Thoracic aorta (tissue), 2 donors: ENCODE data around the gene NLRP5. TPM values are rescaled to one million over a fixed set of nuclear protein-coding genes. Genes with fewer than 3 reads are reported as not detected.

ENCODE experiments used
- ATAC-seq: fragments of 150-250 bp; one replicate; pipeline ENCODE4 v1.8.0; 2017; ENCODE audit warnings: low read depth; ENCODE audit not compliant: insufficient number of reproducible peaks, low FRiP score
- DNase-seq: peaks from one replicate; pipeline ENCODE4 v3.0.0-alpha.2; 2020; ENCODE audit warnings: low spot score
- H3K27ac ChIP-seq, 2 donors: fragments of 200-600 bp; sonication (generic); 1 replicate in 1 of 2; 2 replicates in 1 of 2; pipeline ENCODE4 v1.5.1; 2016; ENCODE audit warnings: mild to moderate bottlenecking in 2 of 2, moderate library complexity in 2 of 2
- H3K27me3 ChIP-seq: fragments of 200-600 bp; sonication (generic); replicated peaks from 2 replicates; pipeline ENCODE4 v1.6.0; 2016; ENCODE audit warnings: mild to moderate bottlenecking; ENCODE audit not compliant: insufficient read depth
- H3K36me3 ChIP-seq: fragments of 200-600 bp; sonication (generic); one replicate; pipeline ENCODE4 v1.5.1; 2016
- H3K4me1 ChIP-seq, 2 donors: fragments of 200-600 bp; sonication (generic); 1 replicate in 1 of 2; 2 replicates in 1 of 2; pipeline versions ENCODE4 v1.5.1 to v1.6.0; 2016; ENCODE audit warnings: low read depth in 2 of 2, mild to moderate bottlenecking in 1 of 2; ENCODE audit not compliant: control insufficient read depth in 1 of 2
- H3K4me3 ChIP-seq: fragments of 200-600 bp; sonication (generic); 2 replicates; pipeline ENCODE4 v1.5.1; 2016; ENCODE audit warnings: mild to moderate bottlenecking
- H3K9me3 ChIP-seq: fragments of 200-600 bp; sonication (generic); 2 replicates; pipeline ENCODE4 v1.5.1; 2016
- total RNA-seq, 2 donors: library from RNA; depleted of rRNA; stranded (reverse); fragments of >200 nt; gene quantifications; one replicate each; pipeline versions ENCODE4 v1.1.0 to v1.2.3, GENCODE V29; 2016
- TF ChIP-seq, protein P1 (sequence below): fragments of 200-600 bp; sonication (generic); IDR thresholded peaks from one replicate; pipeline ENCODE4 v1.5.1; 2019; ENCODE audit warnings: antibody characterized with exemption

NLRP5 gene
- total RNA-seq, 2 donors from 2014 or later: not detected

DNA sequence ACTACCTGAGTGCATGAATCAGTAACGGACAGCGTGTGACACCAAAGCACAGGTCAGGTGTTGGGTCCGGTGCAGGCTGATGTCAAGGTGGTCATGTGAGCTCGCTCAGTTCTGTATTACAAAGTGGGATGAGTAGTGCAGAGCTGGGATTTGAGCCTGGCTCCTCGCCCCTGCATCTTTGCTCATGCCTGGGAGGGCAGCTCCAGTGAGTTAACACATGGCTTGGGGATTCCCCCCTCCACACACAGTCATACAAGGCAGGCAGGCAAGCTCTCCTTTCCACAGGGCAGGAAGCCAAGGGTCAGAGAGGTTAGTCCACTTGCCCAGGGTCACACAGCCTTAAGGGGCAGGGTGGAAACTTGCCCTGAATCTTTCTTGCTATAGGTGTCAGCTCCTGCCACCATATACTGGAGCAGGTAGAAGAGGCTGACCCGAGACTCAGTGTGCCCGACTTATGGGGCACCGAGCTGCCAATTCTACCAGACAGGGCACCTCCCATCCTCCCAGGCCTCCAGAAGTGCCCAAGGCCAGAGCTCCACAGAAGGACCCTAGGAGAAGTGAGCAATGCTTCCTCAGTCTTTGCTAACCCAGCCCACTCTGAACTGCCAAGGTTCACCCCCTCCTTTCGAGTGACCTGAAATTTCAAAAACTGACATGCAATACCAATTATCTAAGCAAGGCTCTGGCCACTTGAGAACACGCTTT is 99.1 kb downstream of the NLRP5 start:
- Histone ChIP-seq H3K4me1 (peaks cover 3 to 7% of the 10 kb centered on the region in 2 donors), H3K27me3 (no peaks in the 10 kb centered on the region), H3K9me3 (no peaks in the 10 kb centered on the region), H3K4me3 (no peak overlapping the region), H3K36me3 (peaks cover 8% of the 10 kb centered on the region), H3K27ac (no peak overlapping the region)
- TF ChIP-seq, protein P1, sequence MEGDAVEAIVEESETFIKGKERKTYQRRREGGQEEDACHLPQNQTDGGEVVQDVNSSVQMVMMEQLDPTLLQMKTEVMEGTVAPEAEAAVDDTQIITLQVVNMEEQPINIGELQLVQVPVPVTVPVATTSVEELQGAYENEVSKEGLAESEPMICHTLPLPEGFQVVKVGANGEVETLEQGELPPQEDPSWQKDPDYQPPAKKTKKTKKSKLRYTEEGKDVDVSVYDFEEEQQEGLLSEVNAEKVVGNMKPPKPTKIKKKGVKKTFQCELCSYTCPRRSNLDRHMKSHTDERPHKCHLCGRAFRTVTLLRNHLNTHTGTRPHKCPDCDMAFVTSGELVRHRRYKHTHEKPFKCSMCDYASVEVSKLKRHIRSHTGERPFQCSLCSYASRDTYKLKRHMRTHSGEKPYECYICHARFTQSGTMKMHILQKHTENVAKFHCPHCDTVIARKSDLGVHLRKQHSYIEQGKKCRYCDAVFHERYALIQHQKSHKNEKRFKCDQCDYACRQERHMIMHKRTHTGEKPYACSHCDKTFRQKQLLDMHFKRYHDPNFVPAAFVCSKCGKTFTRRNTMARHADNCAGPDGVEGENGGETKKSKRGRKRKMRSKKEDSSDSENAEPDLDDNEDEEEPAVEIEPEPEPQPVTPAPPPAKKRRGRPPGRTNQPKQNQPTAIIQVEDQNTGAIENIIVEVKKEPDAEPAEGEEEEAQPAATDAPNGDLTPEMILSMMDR: no peak
- ATAC-seq (no peak), DNase-seq (no peak)

DNA sequence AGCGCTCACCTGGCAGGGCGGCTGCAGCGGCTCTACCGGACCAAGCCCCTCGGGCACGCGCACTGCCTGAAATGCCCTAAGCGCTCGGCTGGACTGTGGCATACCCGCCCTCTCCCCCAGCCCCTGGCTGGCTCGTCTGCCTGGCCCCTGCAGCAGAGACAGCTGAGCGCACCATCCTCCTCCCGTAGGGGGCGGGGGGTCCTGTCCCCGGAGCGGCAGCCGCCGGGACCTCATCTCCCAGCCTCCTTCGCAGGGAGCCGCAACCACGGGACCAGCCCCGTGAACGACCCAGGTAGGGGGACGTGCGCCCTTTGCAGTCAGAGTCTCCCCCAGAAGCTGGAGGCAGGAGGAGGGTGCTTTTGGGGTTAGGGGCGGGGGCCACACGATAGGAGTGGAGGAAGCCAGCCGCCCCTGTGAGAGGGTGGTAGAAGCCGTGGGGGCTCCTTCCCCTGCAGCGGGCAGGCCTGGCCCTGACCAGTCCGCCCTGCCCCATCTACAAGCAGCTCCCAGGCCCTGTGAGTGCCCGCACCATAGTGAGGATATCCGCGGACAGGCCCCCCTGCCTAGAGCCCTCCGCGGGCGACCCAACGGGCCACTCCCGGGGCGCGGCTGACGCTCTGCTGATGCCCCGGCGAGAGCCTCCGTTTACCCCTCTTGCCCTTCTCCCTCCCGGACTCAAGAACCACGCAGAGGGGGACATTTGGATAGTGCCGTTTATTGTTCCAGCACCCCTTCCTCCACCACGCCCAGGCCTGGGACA is 100.3 kb downstream of the NLRP5 start:
- DNase-seq (no peak), ATAC-seq (no peak)
- TF ChIP-seq, protein P1: no peak
- Histone ChIP-seq H3K4me1 (no peaks in the 10 kb centered on the region), H3K4me3 (no peak overlapping the region), H3K27me3 (no peaks in the 10 kb centered on the region), H3K27ac (no peak overlapping the region), H3K36me3 (peaks cover 8% of the 10 kb centered on the region), H3K9me3 (no peaks in the 10 kb centered on the region)

DNA sequence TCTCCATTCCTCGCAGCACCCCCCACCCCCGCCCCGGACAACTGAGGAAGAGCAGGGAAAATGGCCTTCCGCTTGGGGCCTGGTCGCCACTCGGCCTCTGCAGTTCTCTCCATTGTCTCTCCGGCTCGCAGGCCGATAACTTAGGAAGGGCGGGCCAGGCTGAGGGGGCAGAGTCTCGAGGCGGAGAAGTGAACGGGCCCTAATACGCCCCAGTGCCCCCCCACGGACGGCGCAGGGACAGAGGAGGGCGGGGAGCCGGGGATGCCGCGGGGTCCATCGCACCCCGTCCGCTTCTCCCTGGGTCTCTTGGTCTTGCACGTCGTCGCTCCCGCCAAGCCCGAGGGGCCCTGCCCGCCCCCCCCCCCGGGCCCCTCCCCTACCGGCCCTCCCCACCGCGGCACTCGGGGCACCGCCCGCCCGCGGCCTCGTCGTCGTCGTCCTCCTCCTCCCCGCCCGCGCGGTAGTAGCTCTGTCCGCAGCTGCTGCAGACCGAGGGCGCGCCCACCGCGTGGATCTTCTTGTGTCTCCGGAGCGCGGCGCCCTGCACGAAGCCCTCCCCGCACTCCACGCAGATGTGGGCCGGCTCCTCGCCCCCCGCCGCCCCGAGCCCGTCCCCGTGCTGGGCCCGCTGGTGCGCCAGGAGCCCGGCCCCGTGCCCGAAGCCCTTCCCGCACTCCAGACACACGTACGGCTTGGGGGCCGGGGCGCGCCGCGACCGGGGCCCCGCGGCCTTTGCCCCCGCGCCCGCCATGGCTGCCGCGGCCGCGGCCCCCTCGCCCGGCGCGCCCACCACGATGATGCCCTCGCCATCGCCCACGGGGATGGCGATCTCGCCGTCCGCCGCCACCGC is 101.3 kb downstream of the NLRP5 start:
- H3K9me3 ChIP-seq: no peaks in the 10 kb centered on the region
- TF ChIP-seq, protein P1: no peak
- no peaks in the 10 kb centered on the region for H3K4me1 ChIP-seq
- H3K4me3 ChIP-seq: no peak overlapping the region
- no peak overlapping the region for H3K27ac ChIP-seq
- DNase-seq: no peak
- H3K27me3 ChIP-seq: no peaks in the 10 kb centered on the region
- no peak for ATAC-seq
- peaks cover 8% of the 10 kb centered on the region for H3K36me3 ChIP-seq

DNA sequence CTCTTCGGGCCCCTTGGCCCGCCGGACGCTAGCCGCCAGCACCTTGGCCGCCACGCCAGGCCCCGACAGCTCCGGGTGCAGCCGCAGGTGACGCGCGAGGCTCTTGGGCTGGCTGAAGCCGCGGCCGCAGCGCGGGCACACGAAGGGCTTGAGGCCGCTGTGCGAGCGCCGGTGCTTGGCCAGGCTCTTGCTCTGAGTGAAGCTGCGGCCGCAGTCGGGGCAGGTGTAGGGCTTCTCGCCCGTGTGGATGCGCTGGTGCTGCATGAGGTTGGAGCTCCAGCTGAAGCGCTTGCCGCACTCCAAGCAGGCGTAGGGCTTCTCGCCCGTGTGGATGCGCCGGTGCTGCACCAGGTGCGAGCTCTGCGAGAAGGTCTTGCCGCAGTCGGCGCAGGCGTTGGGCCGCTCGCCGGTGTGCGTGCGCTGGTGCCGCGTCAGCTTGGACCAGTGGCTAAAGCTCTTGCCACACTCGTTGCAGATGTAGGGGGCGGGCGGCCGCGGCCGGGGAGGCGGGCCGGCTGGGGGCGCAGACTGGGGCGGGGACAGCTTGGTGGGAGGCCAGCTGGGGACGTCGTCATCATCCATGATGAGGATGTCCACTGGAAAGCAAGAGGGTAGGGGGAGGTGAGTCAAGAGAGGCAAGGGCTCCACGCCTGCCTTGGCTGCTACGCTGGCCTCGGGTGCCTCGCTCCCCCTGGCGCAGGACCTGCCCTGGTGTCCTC is 102.1 kb downstream of the NLRP5 start:
- H3K9me3 ChIP-seq: no peaks in the 10 kb centered on the region
- no peak overlapping the region for H3K4me3 ChIP-seq
- no peak for ATAC-seq
- no peak for DNase-seq
- H3K36me3 ChIP-seq: peaks cover 8% of the 10 kb centered on the region
- H3K4me1 ChIP-seq: no peaks in the 10 kb centered on the region
- H3K27me3 ChIP-seq: no peaks in the 10 kb centered on the region
- TF ChIP-seq, protein P1: no peak
- no peak overlapping the region for H3K27ac ChIP-seq
